Mesothelial cell of epicardium (in vitro differentiated cells): ENCODE measurements around the gene USP11. TPM values are rescaled to one million over a fixed set of nuclear protein-coding genes. Genes with fewer than 3 reads are reported as not detected.
"Not testable (repeated sequence)": the region's sequence is repeated elsewhere in the genome, so short reads cannot be mapped to it uniquely, and the experiment has no call there.

Experiments used
- DNase-seq, 2 experiments: peaks; one replicate each; pipeline ENCODE4 v3.0.0; 2021; ENCODE audit warnings: low spot score in 2 of 2; ENCODE audit not compliant: unreplicated experiment in 2 of 2
- H3K27ac Mint-ChIP-seq: 2 replicates; pipeline ENCODE4 v1.8.0; 2021; ENCODE audit warnings: mixed read lengths
- H3K27me3 Mint-ChIP-seq: 2 replicates; pipeline ENCODE4 v1.8.0; 2021; ENCODE audit warnings: low read depth, mixed read lengths
- H3K36me3 Mint-ChIP-seq: 2 replicates; pipeline ENCODE4 v1.8.0; 2021; ENCODE audit warnings: mixed read lengths
- H3K4me1 Mint-ChIP-seq: 2 replicates; pipeline ENCODE4 v1.8.0; 2021; ENCODE audit warnings: mixed read lengths
- H3K4me3 Mint-ChIP-seq: 2 replicates; pipeline ENCODE4 v1.8.0; 2021; ENCODE audit warnings: mild to moderate bottlenecking, moderate library complexity, mixed read lengths
- H3K9me3 Mint-ChIP-seq: 2 replicates; pipeline ENCODE4 v1.8.0; 2021; ENCODE audit warnings: mixed read lengths
- CTCF ChIP-seq: fragments of 200-600 bp; sonication (generic); IDR thresholded peaks from one replicate; pipeline ENCODE4 v1.5.0; 2021; ENCODE audit warnings: antibody characterized with exemption; ENCODE audit not compliant: unreplicated experiment
- total RNA-seq: library from RNA; stranded (reverse); gene quantifications from 3 replicates; pipeline ENCODE4 v1.2.1, GENCODE V29; 2021

USP11 gene
- total RNA-seq, 1 donor from 2014 or later = 315 TPM

- no peak for TF ChIP-seq CTCF
- H3K4me3 Mint-ChIP-seq = no peak overlapping the region
- H3K36me3 Mint-ChIP-seq = peaks cover 69% of the 10 kb centered on the region
- no peaks in the 10 kb centered on the region for H3K27me3 Mint-ChIP-seq
- no peaks in the 10 kb centered on the region for H3K9me3 Mint-ChIP-seq
- no peak for DNase-seq
- H3K27ac Mint-ChIP-seq = no peak overlapping the region
- H3K4me1 Mint-ChIP-seq = no peaks in the 10 kb centered on the region
These were observed 11.9 kb downstream of the USP11 start for GRCh38 chrX:47244676-47245075.

- H3K9me3 Mint-ChIP-seq = no peaks in the 10 kb centered on the region
- H3K27me3 Mint-ChIP-seq = no peaks in the 10 kb centered on the region
- H3K36me3 Mint-ChIP-seq = peaks cover 64% of the 10 kb centered on the region
- no peak for TF ChIP-seq CTCF
- no peak for DNase-seq
- H3K4me3 Mint-ChIP-seq = no peak overlapping the region
- H3K27ac Mint-ChIP-seq = no peak overlapping the region
- no peaks in the 10 kb centered on the region for H3K4me1 Mint-ChIP-seq
These were observed 12.3 kb downstream of the USP11 start for GRCh38 chrX:47245156-47245555.

- Mint-ChIP-seq H3K4me3 (no peak overlapping the region), H3K36me3 (peaks cover 45% of the 10 kb centered on the region), H3K9me3 (no peaks in the 10 kb centered on the region), H3K4me1 (peaks cover 2% of the 10 kb centered on the region), H3K27ac (peak overlapping the region; percentile 82), H3K27me3 (no peaks in the 10 kb centered on the region)
- no peak for DNase-seq
- TF ChIP-seq CTCF = no peak
These were observed 14.6 kb downstream of the USP11 start for GRCh38 chrX:47247206-47247998.

- DNase-seq = no peak
- H3K27ac Mint-ChIP-seq = peak overlapping the region; percentile 82
- peaks cover 41% of the 10 kb centered on the region for H3K36me3 Mint-ChIP-seq
- H3K9me3 Mint-ChIP-seq = no peaks in the 10 kb centered on the region
- no peaks in the 10 kb centered on the region for H3K27me3 Mint-ChIP-seq
- peaks cover 2% of the 10 kb centered on the region for H3K4me1 Mint-ChIP-seq
- no peak overlapping the region for H3K4me3 Mint-ChIP-seq
- no peak for TF ChIP-seq CTCF
These were observed 15.2 kb downstream of the USP11 start for GRCh38 chrX:47247999-47248320.

GRCh38 chrX:47248576-47248975 lies 15.8 kb downstream of the USP11 start:
- peaks cover 2% of the 10 kb centered on the region for H3K4me1 Mint-ChIP-seq
- no peak for TF ChIP-seq CTCF
- DNase-seq = no peak
- no peak overlapping the region for H3K4me3 Mint-ChIP-seq
- no peaks in the 10 kb centered on the region for H3K27me3 Mint-ChIP-seq
- no peaks in the 10 kb centered on the region for H3K9me3 Mint-ChIP-seq
- H3K36me3 Mint-ChIP-seq = peaks cover 40% of the 10 kb centered on the region
- no peak overlapping the region for H3K27ac Mint-ChIP-seq

GRCh38 chrX:47250017-47250347 lies 17.2 kb downstream of the USP11 start:
- Mint-ChIP-seq H3K9me3 (peaks cover 11% of the 10 kb centered on the region), H3K27me3 (no peaks in the 10 kb centered on the region), H3K4me1 (peaks cover 2% of the 10 kb centered on the region), H3K4me3 (no peak overlapping the region), H3K27ac (no peak overlapping the region), H3K36me3 (peaks cover 29% of the 10 kb centered on the region)
- TF ChIP-seq CTCF = no peak
- no peak for DNase-seq

GRCh38 chrX:47257620-47258019 lies 24.8 kb downstream of the USP11 start:
- H3K36me3 Mint-ChIP-seq, H3K4me3 Mint-ChIP-seq, H3K27ac Mint-ChIP-seq, H3K4me1 Mint-ChIP-seq, H3K27me3 Mint-ChIP-seq, DNase-seq: not testable (repeated sequence)
- H3K9me3 Mint-ChIP-seq = peaks cover 31% of the 10 kb centered on the region
